SHP77 treated with DMSO at 0.1 percent for 48 hours (cell line): Measurements from ENCODE around the gene PRKAG3.
"Not testable (repeated sequence)": the region's sequence is repeated elsewhere in the genome, so short reads cannot be mapped to it uniquely, and the experiment has no call there.

ENCODE experiments used
- DNase-seq: peaks from one replicate; lab custom pipeline; 2025; lab: John Stamatoyannopoulos, UW

The PRKAG3 gene

GRCh38 chr2:218780851-218781690 lies 50.5 kb downstream of the PRKAG3 start:
- no peak for DNase-seq

- DNase-seq = no peak
Measured at GRCh38 chr2:218780046-218780445, 51.6 kb downstream of the PRKAG3 start.

GRCh38 chr2:218777276-218777990 lies 54.2 kb downstream of the PRKAG3 start:
- DNase-seq = no peak

- no peak for DNase-seq
Measured at GRCh38 chr2:218776488-218776887, 55.1 kb downstream of the PRKAG3 start.

- DNase-seq = no peak
Measured at GRCh38 chr2:218773881-218774280, 57.7 kb downstream of the PRKAG3 start.

- not testable (repeated sequence) for DNase-seq
Measured at GRCh38 chr2:218772759-218773158, 58.8 kb downstream of the PRKAG3 start.
